Measurements from ENCODE around the gene CDC73. TPM values are rescaled to one million over a fixed set of nuclear protein-coding genes. Genes with fewer than 3 reads are reported as not detected.

Gene CDC73
- total and polyA plus RNA-seq, 2 of the 13 experiments (the other 11 are each of a cell fraction or from before 2014, with no cell fraction given): 20.2 to 26.3 TPM

DNA sequence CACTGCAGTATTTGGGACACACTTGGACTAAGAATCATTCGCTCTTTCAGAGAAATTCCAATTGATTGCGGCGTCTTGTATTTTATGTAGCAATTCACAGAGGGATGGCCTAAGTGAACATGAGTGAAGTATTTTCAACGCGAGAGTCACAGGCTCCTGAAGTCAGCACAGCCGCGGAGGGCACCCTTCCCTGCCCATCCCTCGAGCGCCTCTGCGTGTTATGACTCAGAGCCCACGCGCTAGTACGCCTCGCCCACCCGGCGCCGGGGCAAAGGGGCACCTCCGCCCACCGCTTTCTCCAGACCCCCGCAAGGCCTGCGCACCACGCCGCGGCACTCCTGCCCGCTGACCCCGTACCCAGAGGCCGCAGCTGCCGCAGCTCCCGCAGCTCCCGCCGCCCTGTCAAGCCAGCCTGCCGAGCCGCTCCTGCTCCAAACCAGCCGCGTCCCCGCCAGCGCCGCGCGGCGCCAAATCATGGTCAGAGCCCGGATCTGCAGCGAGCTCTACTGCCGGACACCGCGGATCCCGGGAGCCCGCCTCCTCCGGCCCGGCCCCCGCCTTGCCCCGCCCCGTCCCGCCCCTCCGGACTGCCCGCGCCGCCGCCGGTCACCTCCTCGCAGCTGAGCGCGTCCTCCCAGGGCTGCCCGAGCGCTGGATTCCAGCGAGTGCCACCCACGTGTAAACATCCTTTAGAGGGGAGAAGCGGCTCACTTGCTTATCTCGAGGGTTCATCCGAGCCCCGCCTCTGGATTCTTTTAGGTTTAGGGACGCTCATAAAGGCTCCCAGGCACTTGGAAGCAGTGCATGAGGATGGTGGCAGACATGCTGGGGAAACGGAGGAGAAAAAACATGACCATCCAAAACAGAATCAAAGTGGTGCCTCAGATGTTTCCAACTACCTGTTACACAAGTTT is 16.7 kb upstream of the CDC73 start, which contains the start of gene GLRX2 (continued):
- TF ChIP-seq, protein P1, sequence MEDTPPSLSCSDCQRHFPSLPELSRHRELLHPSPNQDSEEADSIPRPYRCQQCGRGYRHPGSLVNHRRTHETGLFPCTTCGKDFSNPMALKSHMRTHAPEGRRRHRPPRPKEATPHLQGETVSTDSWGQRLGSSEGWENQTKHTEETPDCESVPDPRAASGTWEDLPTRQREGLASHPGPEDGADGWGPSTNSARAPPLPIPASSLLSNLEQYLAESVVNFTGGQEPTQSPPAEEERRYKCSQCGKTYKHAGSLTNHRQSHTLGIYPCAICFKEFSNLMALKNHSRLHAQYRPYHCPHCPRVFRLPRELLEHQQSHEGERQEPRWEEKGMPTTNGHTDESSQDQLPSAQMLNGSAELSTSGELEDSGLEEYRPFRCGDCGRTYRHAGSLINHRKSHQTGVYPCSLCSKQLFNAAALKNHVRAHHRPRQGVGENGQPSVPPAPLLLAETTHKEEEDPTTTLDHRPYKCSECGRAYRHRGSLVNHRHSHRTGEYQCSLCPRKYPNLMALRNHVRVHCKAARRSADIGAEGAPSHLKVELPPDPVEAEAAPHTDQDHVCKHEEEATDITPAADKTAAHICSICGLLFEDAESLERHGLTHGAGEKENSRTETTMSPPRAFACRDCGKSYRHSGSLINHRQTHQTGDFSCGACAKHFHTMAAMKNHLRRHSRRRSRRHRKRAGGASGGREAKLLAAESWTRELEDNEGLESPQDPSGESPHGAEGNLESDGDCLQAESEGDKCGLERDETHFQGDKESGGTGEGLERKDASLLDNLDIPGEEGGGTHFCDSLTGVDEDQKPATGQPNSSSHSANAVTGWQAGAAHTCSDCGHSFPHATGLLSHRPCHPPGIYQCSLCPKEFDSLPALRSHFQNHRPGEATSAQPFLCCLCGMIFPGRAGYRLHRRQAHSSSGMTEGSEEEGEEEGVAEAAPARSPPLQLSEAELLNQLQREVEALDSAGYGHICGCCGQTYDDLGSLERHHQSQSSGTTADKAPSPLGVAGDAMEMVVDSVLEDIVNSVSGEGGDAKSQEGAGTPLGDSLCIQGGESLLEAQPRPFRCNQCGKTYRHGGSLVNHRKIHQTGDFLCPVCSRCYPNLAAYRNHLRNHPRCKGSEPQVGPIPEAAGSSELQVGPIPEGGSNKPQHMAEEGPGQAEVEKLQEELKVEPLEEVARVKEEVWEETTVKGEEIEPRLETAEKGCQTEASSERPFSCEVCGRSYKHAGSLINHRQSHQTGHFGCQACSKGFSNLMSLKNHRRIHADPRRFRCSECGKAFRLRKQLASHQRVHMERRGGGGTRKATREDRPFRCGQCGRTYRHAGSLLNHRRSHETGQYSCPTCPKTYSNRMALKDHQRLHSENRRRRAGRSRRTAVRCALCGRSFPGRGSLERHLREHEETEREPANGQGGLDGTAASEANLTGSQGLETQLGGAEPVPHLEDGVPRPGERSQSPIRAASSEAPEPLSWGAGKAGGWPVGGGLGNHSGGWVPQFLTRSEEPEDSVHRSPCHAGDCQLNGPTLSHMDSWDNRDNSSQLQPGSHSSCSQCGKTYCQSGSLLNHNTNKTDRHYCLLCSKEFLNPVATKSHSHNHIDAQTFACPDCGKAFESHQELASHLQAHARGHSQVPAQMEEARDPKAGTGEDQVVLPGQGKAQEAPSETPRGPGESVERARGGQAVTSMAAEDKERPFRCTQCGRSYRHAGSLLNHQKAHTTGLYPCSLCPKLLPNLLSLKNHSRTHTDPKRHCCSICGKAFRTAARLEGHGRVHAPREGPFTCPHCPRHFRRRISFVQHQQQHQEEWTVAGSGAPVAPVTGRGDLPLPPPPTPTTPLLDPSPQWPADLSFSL (CRISPR knock-in tag; IDR thresholded peaks at IDR 0.05): no peak; the same call in 1 of the 2 replicates
- TF ChIP-seq CHCHD3 (CRISPR knock-in tag; IDR thresholded peaks at IDR 0.05) (no peak), PPARG (CRISPR knock-in tag; conservative IDR thresholded peaks at IDR 0.05) (peak; percentile 52; the same call in 1 of the 2 replicates), ZNF75D (CRISPR knock-in tag; IDR thresholded peaks at IDR 0.05; ENCODE audit: borderline replicate concordance) (no peak), ZNF570 (CRISPR knock-in tag; IDR thresholded peaks at IDR 0.05; ENCODE audit: borderline replicate concordance) (no peak), ZNF235 (CRISPR knock-in tag; IDR thresholded peaks at IDR 0.05; ENCODE audit: borderline replicate concordance) (0 out of 2 replicates have a peak, but pooled peaks have one; percentile 56), ZNF598 (CRISPR knock-in tag; IDR thresholded peaks at IDR 0.05; ENCODE audit: borderline replicate concordance) (no peak; the same call in 1 of the 2 replicates), RBFOX2 (IDR thresholded peaks at IDR 0.05; ENCODE audit: low read depth, low read length) (peak; percentile 86), FOXC1 (CRISPR knock-in tag; IDR thresholded peaks at IDR 0.05; ENCODE audit: borderline replicate concordance) (no peak), KDM2A (CRISPR knock-in tag; IDR thresholded peaks at IDR 0.05; ENCODE audit: borderline replicate concordance, low read depth) (peak; percentile 42; the same call in 1 of the 2 replicates), ZNF616 (CRISPR knock-in tag; IDR thresholded peaks at IDR 0.05; ENCODE audit: low read depth) (0 out of 2 replicates have a peak, but pooled peaks have one; percentile 62), KLF6 (CRISPR knock-in tag; IDR thresholded peaks at IDR 0.05) (peak; percentile 67; the same call in 1 of the 2 replicates), ZNF253 (CRISPR knock-in tag; IDR thresholded peaks at IDR 0.05; ENCODE audit: borderline replicate concordance) (no peak)
- TF ChIP-seq, protein P2, sequence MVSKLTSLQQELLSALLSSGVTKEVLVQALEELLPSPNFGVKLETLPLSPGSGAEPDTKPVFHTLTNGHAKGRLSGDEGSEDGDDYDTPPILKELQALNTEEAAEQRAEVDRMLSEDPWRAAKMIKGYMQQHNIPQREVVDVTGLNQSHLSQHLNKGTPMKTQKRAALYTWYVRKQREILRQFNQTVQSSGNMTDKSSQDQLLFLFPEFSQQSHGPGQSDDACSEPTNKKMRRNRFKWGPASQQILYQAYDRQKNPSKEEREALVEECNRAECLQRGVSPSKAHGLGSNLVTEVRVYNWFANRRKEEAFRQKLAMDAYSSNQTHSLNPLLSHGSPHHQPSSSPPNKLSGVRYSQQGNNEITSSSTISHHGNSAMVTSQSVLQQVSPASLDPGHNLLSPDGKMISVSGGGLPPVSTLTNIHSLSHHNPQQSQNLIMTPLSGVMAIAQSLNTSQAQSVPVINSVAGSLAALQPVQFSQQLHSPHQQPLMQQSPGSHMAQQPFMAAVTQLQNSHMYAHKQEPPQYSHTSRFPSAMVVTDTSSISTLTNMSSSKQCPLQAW (CRISPR knock-in tag; IDR thresholded peaks at IDR 0.05): peak; percentile 35; the same call in 1 of the 2 replicates
- TF ChIP-seq, protein P3, sequence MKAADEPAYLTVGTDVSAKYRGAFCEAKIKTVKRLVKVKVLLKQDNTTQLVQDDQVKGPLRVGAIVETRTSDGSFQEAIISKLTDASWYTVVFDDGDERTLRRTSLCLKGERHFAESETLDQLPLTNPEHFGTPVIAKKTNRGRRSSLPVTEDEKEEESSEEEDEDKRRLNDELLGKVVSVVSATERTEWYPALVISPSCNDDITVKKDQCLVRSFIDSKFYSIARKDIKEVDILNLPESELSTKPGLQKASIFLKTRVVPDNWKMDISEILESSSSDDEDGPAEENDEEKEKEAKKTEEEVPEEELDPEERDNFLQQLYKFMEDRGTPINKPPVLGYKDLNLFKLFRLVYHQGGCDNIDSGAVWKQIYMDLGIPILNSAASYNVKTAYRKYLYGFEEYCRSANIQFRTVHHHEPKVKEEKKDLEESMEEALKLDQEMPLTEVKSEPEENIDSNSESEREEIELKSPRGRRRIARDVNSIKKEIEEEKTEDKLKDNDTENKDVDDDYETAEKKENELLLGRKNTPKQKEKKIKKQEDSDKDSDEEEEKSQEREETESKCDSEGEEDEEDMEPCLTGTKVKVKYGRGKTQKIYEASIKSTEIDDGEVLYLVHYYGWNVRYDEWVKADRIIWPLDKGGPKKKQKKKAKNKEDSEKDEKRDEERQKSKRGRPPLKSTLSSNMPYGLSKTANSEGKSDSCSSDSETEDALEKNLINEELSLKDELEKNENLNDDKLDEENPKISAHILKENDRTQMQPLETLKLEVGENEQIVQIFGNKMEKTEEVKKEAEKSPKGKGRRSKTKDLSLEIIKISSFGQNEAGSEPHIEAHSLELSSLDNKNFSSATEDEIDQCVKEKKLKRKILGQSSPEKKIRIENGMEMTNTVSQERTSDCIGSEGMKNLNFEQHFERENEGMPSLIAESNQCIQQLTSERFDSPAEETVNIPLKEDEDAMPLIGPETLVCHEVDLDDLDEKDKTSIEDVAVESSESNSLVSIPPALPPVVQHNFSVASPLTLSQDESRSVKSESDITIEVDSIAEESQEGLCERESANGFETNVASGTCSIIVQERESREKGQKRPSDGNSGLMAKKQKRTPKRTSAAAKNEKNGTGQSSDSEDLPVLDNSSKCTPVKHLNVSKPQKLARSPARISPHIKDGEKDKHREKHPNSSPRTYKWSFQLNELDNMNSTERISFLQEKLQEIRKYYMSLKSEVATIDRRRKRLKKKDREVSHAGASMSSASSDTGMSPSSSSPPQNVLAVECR (CRISPR knock-in tag; IDR thresholded peaks at IDR 0.05; ENCODE audit: borderline replicate concordance): peak; percentile 84

Data from HepG2 (cell line).